LoVo (cell line): ENCODE results near the gene TTLL10.
"Not testable (repeated sequence)": the region's sequence is repeated elsewhere in the genome, so short reads cannot be mapped to it uniquely, and the experiment has no call there.

Source experiments
- DNase-seq: peaks from one replicate; pipeline ENCODE4 v3.0.0-alpha.2; 2016; ENCODE audit warnings: low spot score

TTLL10 gene

GRCh38 chr1:1171546-1172340 lies 1.9 kb upstream of the TTLL10 start:
- DNase-seq = no peak

GRCh38 chr1:1173061-1173792 lies 453 bp upstream of the TTLL10 start:
- DNase-seq = no peak

GRCh38 chr1:1175221-1176062 lies 1.8 kb downstream of the TTLL10 start:
- DNase-seq = no peak

- not testable (repeated sequence) for DNase-seq
Observed at GRCh38 chr1:1176063-1176761, 2.5 kb downstream of the TTLL10 start.

DNA sequence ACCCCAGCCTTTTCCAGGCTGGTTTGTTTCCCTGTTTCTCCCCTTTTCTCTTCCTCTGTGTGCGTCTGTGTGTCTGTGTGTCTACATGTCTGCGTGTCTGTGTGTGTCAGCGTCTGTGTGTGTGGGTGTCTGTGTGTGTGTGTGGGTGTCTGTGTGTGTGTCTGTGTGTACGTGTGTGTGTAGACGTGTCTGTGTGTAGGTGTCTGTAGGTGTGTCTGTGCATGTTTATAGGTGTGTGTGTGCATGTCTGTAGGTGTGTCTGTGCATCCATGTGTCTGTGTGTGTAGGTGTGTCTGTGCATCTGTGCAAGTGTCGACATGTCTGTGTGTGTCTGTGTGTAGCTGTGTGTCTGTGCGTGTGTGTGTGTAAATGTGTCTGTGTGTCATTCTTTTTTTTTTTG lies 3.3 kb downstream of the TTLL10 start:
- no peak for DNase-seq

- no peak for DNase-seq
Observed at GRCh38 chr1:1177452-1178206, 3.9 kb downstream of the TTLL10 start.

- no peak for DNase-seq
Observed at GRCh38 chr1:1178794-1179331, 5.2 kb downstream of the TTLL10 start.

- DNase-seq = no peak
Observed at GRCh38 chr1:1179346-1179982, 5.8 kb downstream of the TTLL10 start.

DNA sequence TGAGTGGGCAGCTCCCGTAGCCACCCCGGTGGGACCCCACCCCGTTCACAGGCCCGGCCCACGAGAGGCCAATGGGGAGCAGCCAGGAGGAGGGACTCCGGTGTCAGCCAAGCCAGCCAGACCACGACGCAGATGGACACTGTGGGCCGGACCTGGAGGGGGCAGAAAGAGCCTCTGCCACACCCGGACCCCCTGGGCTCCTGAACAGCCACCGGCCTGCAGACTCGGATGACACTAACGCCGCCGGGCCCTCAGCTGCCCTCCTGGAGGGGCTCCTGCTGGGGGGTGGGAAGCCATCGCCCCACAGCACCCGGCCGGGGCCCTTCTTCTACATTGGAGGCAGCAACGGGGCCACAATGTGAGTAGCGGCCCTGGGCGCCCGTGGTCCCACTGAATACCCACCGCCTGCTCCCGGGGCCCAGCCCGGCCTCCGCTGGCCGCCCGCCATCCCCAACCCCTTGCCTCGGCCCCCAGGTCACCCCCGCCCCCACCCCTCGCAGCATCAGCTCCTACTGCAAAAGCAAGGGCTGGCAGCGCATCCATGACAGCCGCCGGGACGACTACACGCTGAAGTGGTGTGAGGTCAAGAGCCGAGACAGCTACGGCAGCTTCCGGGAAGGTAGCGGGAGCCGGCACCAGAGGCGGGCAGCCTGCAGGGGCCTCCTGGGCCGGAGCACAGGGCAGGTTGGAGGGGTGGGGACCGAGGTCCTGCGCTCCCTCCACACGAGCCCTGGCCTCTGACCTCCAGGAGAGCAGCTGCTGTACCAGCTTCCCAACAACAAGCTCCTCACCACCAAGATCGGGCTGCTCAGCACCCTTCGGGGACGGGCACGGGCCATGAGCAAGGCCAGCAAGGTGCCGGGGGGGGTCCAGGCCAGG lies 6.5 kb downstream of the TTLL10 start:
- no peak for DNase-seq

DNA sequence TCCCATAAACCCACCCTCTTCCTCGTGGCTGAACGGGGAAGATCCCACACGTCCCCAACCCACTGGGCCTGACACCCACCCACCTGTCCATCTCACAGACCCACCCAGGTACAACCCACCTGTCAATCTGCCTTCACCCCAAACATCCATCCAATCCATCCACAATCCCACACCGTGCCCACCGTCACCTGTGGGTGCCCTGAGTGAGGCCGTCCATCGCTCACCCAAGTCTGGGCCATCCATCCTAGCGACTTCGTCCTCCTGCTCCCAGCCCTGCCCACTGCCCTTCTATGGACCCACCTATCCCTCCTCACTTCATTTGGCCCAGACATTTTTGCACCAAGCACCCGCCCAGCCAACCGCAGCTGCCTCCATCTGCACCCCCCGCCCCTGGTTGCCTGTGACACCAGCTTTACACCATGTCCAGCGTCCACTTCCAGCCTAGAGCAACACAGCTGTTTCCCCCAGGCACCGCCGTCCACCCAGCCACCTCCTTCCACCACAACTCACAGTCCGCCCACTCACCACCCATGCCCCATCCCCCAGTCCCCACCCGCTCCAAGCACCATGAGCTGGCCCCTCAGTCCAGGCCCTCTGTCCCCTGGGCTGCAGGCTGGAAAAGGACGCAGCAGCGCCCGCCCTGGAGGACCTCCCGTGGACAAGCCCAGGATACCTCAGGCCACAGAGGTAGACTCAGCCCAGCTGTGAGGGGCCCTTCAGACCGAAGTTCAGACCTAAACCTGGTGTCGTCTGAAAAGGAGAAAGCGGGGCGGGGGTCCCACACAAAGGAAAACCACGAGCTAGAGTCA lies 7.7 kb downstream of the TTLL10 start:
- DNase-seq = no peak

GRCh38 chr1:1181938-1182410 lies 8.3 kb downstream of the TTLL10 start:
- no peak for DNase-seq

GRCh38 chr1:1182491-1183220 lies 9.0 kb downstream of the TTLL10 start:
- no peak for DNase-seq

DNA sequence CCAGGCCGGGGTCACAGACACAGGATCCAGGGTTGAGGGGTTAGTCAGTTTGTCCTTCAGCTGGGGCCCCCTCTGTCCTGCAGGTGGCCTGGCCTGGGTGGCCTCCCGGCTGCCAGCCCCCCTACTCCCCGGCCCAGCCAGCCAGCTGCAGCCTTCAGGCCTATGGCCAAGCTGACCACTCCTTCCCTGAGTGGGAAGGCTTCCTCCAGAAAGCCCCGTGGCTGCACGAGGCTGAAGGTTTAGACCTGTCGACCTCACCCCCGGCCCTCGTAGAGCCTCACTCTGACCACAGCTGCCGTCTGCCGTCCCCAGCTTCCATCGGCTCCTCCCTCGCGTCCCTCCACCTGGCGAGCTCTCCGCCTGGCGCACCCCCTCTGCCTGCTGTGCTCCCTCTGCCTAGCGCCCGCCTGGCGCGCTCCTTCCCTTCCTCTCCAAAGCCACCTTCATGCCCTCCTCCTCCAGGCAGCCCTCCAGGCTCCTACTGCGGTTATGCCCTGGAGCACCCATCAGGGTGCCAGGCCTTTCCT lies 9.6 kb downstream of the TTLL10 start:
- no peak for DNase-seq

- no peak for DNase-seq
Observed at GRCh38 chr1:1183833-1184775, 10.4 kb downstream of the TTLL10 start.

DNA sequence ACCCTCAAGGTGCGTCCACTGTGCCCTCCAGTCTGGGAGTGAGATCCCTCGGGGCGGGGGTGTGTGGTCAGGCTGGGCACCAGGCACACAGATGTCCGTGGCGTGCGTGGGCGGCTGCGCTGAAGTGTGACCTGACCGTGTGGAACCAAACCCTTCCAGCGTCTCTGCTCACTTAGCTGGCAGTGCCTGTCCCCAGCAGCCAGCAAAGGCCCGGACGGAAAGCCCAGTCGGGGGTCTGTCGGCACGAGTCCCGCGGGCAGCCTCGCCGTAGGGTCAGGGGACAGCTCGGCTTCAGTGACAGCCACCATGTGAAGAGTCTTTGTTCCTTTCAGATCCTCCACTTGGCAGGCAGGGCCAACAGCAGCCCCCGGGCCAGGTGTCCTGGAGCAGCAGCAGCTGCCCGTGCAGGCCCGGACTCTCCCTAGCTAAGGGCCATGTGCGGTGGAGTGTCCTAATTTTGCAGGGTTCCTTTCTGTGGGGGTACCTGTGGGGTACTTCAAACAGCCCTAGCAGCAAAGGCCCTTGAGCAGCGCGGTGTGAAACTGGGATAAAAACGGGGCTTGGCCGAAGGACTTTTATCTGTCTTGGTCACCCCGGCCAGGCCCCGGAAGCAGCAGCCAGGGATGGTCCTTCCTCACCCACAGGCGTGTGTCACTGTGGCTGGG lies 11.6 kb downstream of the TTLL10 start:
- no peak for DNase-seq

DNA sequence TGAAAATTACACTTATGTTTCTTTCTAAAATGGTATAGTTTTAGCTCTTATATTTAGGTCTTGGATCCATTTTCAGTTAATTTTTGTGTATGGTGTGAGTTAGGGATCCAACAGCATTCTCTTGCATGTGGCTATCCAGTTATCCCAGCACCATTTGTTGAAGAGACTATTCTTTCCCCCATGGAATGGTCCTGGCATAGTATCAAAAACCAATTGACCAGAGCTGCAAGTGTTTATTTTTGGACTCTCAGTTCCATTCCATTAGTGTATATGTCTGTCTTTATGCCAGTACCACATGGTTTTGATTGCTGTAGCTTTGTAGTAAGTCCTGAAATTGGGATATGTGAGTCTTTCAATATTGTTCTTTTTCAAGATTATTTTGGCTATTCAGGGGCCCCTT lies 14.3 kb downstream of the TTLL10 start:
- DNase-seq = no peak
